Peyer's patch (tissue), 4 donors: ENCODE measurements around the gene RPS21. TPM values are rescaled to one million over a fixed set of nuclear protein-coding genes. Genes with fewer than 3 reads are reported as not detected.

Experiments used
- DNase-seq, 3 donors: peaks; one replicate each; pipeline ENCODE4 v3.0.0-alpha.2; 2017 to 2019
- H3K27ac ChIP-seq, 4 donors: fragments of 200-600 bp; sonication (generic); one replicate each; pipeline ENCODE4 v1.5.1; 2016 to 2019
- H3K27me3 ChIP-seq, 2 donors: fragments of 200-600 bp; sonication (generic); one replicate each; pipeline ENCODE4 v1.5.1; 2019
- H3K36me3 ChIP-seq, 3 donors: fragments of 200-600 bp; sonication (generic); one replicate each; pipeline ENCODE4 v1.5.1; 2016 to 2019
- H3K4me1 ChIP-seq, 4 donors: fragments of 200-600 bp; sonication (generic); one replicate each; pipeline ENCODE4 v1.5.1; 2016 to 2019
- H3K4me3 ChIP-seq, 4 donors: fragments of 200-600 bp; sonication (generic); 1 replicate in 3 of 4; 2 replicates in 1 of 4; pipeline ENCODE4 v1.5.1; 2016 to 2019; ENCODE audit warnings: mild to moderate bottlenecking in 1 of 4
- H3K9me3 ChIP-seq, 4 donors: fragments of 200-600 bp; sonication (generic); one replicate each; pipeline ENCODE4 v1.5.1; 2016 to 2019; ENCODE audit warnings: mild to moderate bottlenecking in 1 of 4
- POLR2A ChIP-seq, 2 donors: fragments of 450-650 bp; IDR thresholded peaks; one replicate each; pipeline ENCODE4 v1.5.1; 2017; ENCODE audit warnings: antibody characterized with exemption in 2 of 2, mild to moderate bottlenecking in 2 of 2, moderate library complexity in 2 of 2
- total RNA-seq, 4 donors: library from RNA; depleted of rRNA; stranded (reverse); fragments of >200 nt; gene quantifications; one replicate each; pipeline ENCODE4 v1.1.0, GENCODE V29; 2016
- TF ChIP-seq, protein P1 (sequence below), 6 experiments: fragments of 450-650 bp in 4 of 6; fragments of 200-600 bp in 2 of 6; sonication (generic) in 1 of 6; IDR thresholded peaks; one replicate each; pipeline ENCODE4 v1.5.1; 2017 to 2019; ENCODE audit warnings: antibody characterized with exemption in 6 of 6, mild to moderate bottlenecking in 3 of 6, moderate library complexity in 1 of 6

Gene RPS21
- total RNA-seq, 4 donors from 2014 or later, result 507 to 769 (median 622) TPM

DNA sequence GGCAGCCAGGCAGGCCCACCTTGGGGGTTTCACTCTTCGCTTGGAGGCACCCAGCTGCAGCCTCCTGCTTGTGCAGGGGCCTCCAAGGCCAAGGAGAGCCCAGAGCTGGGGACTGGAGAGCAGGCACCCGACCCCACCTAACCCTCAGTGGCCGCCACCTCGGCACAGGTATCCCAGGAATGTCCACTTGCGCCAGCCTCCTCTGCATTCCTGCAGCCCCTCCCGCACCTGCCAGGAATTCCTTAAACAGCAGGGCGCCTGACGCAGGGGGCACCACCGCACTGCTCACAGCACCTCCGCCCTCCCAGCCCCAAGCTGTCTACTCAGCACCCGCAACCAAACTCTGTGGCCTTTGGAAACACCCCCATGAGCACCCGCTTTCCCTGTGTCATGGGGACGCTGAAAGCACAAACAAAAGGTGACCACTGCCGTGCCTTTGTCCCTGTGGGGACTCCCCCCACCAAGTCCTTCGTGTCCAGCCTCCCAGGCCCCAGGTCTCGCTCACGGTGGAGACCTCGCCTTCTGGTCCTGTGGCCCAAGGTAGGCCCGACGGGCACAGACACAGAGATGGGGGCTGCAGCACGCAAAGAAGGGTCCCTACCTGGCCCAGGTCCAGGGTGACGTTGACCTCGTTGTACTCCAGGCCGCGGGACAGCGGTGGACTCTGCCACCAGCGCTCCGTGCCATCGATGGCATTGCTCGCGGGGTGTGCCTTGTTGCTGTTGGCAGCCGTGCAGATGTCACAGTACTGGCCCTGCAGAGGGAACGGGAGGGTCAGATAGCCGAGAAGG, 24.9 kb upstream of the RPS21 start:
- TF ChIP-seq POLR2A (IDR thresholded peaks at IDR 0.05), result no peak
- TF ChIP-seq, protein P1, sequence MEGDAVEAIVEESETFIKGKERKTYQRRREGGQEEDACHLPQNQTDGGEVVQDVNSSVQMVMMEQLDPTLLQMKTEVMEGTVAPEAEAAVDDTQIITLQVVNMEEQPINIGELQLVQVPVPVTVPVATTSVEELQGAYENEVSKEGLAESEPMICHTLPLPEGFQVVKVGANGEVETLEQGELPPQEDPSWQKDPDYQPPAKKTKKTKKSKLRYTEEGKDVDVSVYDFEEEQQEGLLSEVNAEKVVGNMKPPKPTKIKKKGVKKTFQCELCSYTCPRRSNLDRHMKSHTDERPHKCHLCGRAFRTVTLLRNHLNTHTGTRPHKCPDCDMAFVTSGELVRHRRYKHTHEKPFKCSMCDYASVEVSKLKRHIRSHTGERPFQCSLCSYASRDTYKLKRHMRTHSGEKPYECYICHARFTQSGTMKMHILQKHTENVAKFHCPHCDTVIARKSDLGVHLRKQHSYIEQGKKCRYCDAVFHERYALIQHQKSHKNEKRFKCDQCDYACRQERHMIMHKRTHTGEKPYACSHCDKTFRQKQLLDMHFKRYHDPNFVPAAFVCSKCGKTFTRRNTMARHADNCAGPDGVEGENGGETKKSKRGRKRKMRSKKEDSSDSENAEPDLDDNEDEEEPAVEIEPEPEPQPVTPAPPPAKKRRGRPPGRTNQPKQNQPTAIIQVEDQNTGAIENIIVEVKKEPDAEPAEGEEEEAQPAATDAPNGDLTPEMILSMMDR (IDR thresholded peaks at IDR 0.05), result no peak
- H3K36me3 ChIP-seq, result no peaks in the 10 kb centered on the region
- no peaks in the 10 kb centered on the region for H3K9me3 ChIP-seq
- no peak for DNase-seq
- no peak overlapping the region for H3K4me3 ChIP-seq
- H3K4me1 ChIP-seq, result peaks cover 0 to 75% (median 9%) of the 10 kb centered on the region in 4 donors
- H3K27me3 ChIP-seq, result no peaks in the 10 kb centered on the region
- peak overlapping the region in 2 of 4 donors; percentile 12 to 78 for H3K27ac ChIP-seq

- no peak overlapping the region for H3K4me3 ChIP-seq
- H3K4me1 ChIP-seq, result peaks cover 0 to 73% (median 12%) of the 10 kb centered on the region in 4 donors
- H3K27me3 ChIP-seq, result peaks cover 0 to 3% of the 10 kb centered on the region in 2 donors
- DNase-seq, result no peak
- H3K9me3 ChIP-seq, result no peaks in the 10 kb centered on the region
- no peaks in the 10 kb centered on the region for H3K36me3 ChIP-seq
- TF ChIP-seq, protein P1 (IDR thresholded peaks at IDR 0.05), result no peak
- no peak for TF ChIP-seq POLR2A (IDR thresholded peaks at IDR 0.05)
- H3K27ac ChIP-seq, result peak overlapping the region in 1 of 4 donors; percentile 78
Measured at GRCh38 chr20:62362590-62362940, 24.3 kb upstream of the RPS21 start.

DNA sequence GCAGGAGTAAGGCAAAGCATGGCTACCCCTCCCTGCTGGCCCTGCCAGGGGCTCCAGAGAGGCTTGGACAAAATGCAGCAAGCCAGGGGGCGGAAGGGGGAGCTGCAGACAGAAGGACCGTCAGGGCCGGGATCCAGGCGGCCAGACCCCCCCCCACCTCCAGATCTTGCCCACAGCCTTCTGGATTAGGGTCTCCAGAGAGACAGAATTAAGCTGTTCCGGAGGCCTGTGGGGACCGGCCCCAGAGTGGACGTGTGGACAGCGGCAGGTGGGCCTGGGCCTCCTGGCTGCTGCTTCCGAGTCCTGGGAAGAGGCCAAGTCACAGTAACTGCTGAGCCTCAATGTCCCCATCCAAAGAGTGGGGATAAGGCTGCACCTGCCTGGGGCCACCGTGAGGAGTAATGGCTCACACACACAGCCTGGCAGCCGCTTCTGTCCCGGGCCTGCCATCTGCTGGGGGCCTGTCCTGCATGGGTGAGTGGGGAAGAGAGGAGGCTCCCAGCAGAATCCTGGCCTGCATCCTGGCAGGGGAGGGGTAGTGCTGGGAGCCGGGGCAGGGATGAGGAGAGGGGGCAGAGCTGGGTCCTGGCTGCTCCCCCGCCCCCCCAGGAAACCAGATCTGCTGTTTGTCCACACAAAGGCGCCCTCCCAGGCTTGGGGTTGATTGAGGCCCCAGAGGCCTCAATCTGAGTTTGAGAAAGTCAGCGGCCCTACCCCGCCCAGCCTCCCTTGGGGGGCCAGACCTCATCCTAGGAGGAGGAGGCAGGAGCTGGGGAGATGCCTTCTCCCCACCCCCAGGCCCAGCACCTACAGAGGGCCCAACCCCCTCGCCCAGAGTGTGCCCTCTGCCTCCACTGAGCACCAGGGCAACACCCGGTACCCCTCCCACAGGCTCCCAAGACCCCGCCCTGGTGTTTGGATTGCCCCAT, 23.6 kb upstream of the RPS21 start:
- no peak overlapping the region for H3K4me3 ChIP-seq
- H3K27ac ChIP-seq, result peak overlapping the region in 1 of 4 donors; percentile 78
- peaks cover 0 to 9% of the 10 kb centered on the region in 2 donors for H3K27me3 ChIP-seq
- peaks cover 0 to 73% (median 19%) of the 10 kb centered on the region in 4 donors for H3K4me1 ChIP-seq
- DNase-seq, result no peak
- H3K36me3 ChIP-seq, result no peaks in the 10 kb centered on the region
- TF ChIP-seq, protein P1 (IDR thresholded peaks at IDR 0.05), result no peak
- TF ChIP-seq POLR2A (IDR thresholded peaks at IDR 0.05), result no peak
- H3K9me3 ChIP-seq, result no peaks in the 10 kb centered on the region

DNA sequence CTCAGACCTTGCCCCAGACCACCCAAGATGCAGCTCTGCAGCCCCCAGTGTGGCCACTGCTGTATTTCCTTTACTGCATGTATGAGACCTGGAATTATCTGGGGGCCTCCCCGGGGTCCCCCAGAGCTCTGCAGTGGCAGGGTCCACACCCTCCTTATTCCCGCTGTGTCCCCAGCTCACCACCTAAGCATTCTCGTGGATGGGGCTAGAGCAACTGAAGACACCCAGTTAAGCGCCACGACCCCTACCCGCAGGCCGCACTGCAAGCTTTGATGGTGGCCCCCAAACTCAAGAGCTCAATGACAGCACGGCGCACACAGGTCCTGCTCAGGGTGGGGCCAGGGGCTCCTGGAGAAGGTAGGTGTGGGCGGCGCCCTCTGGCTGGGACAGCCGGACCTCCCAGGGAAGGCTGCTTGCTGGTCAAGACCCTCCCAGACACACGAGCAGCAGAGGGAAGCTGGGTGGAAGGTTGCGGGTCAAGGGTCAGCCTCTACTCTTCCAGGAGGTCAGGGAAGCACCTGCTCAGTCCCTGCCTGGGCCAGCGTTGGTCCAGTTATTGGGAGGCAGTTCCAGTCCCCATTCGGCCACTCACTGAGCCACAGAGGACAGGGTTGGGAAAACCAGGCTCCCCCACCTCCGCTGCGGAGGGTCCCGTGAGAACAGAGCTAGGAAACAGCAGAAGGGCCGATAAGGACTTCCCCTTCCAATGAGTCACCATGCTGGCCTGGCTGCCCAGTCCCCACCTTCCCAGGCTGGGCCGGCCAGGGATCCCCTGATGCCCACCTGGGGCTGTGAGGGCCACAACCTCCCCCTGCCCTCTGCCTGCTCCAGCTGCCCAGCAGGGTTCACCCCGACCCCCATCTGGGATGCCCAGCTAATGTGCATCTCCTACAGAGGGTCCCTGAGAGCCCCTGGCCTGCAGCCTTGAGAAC, 22.7 kb upstream of the RPS21 start:
- Histone ChIP-seq H3K4me3 (peak overlapping the region in 1 of 4 donors; percentile 68), H3K9me3 (no peaks in the 10 kb centered on the region), H3K27me3 (peaks cover 0 to 15% of the 10 kb centered on the region in 2 donors), H3K27ac (peak overlapping the region; percentile 7 to 80 (median 62)), H3K36me3 (no peaks in the 10 kb centered on the region), H3K4me1 (peaks cover 3 to 72% (median 29%) of the 10 kb centered on the region in 4 donors)
- TF ChIP-seq POLR2A (IDR thresholded peaks at IDR 0.05), result no peak
- TF ChIP-seq, protein P1 (IDR thresholded peaks at IDR 0.05), result no peak
- DNase-seq, result no peak
